ENCODE results near the gene PRDX3. TPM values are rescaled to one million over a fixed set of nuclear protein-coding genes. Genes with fewer than 3 reads are reported as not detected.

PRDX3 gene
- total RNA-seq, 1 donor from 2014 or later, result 103 TPM

- Mint-ChIP-seq H3K36me3 (ENCODE audit: unreplicated experiment) (no peaks in the 10 kb centered on the region), H3K4me1 (ENCODE audit: low read depth, unreplicated experiment) (peaks cover 20% of the 10 kb centered on the region), H3K4me3 (ENCODE audit: unreplicated experiment) (peak overlapping the region; percentile 61), H3K27ac (ENCODE audit: unreplicated experiment) (peak overlapping the region; percentile 90), H3K9me3 (ENCODE audit: unreplicated experiment) (peaks cover 10% of the 10 kb centered on the region), H3K27me3 (ENCODE audit: unreplicated experiment) (peaks cover 8% of the 10 kb centered on the region)
- no peak for DNase-seq
- TF ChIP-seq CTCF (IDR thresholded peaks at IDR 0.05; ENCODE audit: partially characterized antibody, unreplicated experiment), result no peak
These were observed 2.4 kb downstream of the PRDX3 start for GRCh38 chr10:119176166-119176565.

DNA sequence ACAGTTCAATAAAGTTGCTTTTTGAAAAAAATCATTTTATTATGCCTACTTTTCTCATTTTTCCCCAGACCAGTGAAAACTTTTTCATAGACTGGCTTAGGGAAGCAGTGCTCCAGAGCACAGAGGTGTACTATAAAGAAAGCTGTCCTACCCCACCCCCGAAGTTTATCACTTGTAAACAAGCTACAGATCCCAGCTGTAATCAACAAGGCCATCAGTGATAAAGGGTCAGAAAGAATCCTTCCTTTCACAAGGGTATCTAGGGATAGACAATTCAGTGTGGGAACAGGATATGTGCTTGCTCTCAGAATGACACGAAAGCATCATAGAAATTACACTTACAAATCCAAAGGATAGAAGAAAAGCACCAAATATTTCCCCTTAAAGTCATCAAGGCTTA, 4.5 kb downstream of the PRDX3 start:
- Mint-ChIP-seq H3K27ac (ENCODE audit: unreplicated experiment) (peak overlapping the region; percentile 43), H3K9me3 (ENCODE audit: unreplicated experiment) (peaks cover 10% of the 10 kb centered on the region), H3K4me1 (ENCODE audit: low read depth, unreplicated experiment) (peaks cover 20% of the 10 kb centered on the region), H3K36me3 (ENCODE audit: unreplicated experiment) (no peaks in the 10 kb centered on the region), H3K4me3 (ENCODE audit: unreplicated experiment) (no peak overlapping the region), H3K27me3 (ENCODE audit: unreplicated experiment) (peaks cover 6% of the 10 kb centered on the region)
- TF ChIP-seq CTCF (IDR thresholded peaks at IDR 0.05; ENCODE audit: partially characterized antibody, unreplicated experiment), result no peak
- DNase-seq, result no peak

- Mint-ChIP-seq H3K4me3 (ENCODE audit: unreplicated experiment) (peak overlapping the region; percentile 87), H3K36me3 (ENCODE audit: unreplicated experiment) (no peaks in the 10 kb centered on the region), H3K9me3 (ENCODE audit: unreplicated experiment) (peaks cover 7% of the 10 kb centered on the region), H3K4me1 (ENCODE audit: low read depth, unreplicated experiment) (peaks cover 10% of the 10 kb centered on the region), H3K27me3 (ENCODE audit: unreplicated experiment) (no peaks in the 10 kb centered on the region), H3K27ac (ENCODE audit: unreplicated experiment) (peak overlapping the region; percentile 24)
- no peak for DNase-seq
- no peak for TF ChIP-seq CTCF (IDR thresholded peaks at IDR 0.05; ENCODE audit: partially characterized antibody, unreplicated experiment)
These were observed 11.6 kb downstream of the PRDX3 start for GRCh38 chr10:119167041-119167440.

DNA sequence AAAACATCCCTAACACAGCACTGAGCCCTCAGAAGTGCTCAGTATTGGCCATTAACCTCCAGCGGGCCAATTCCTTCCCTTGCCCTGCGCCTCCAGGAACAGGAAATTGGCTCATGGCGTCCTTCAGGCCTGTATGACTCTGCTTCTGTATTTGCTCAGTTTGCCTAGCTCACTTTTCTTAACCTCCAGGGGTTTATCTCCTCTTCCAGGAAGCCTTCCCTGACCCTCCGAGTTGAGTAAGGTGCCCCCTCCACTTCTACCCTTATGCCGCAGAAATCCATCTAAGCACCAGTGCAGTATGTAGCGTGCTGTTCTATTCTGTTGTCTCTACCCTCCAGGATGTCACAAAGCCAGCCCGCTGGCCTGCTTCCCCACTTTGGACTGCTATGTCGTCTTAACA, 12.0 kb downstream of the PRDX3 start:
- H3K9me3 Mint-ChIP-seq (ENCODE audit: unreplicated experiment), result peaks cover 7% of the 10 kb centered on the region
- no peak for TF ChIP-seq CTCF (IDR thresholded peaks at IDR 0.05; ENCODE audit: partially characterized antibody, unreplicated experiment)
- H3K36me3 Mint-ChIP-seq (ENCODE audit: unreplicated experiment), result no peaks in the 10 kb centered on the region
- H3K27ac Mint-ChIP-seq (ENCODE audit: unreplicated experiment), result peak overlapping the region; percentile 24
- no peak for DNase-seq
- H3K4me1 Mint-ChIP-seq (ENCODE audit: low read depth, unreplicated experiment), result peaks cover 13% of the 10 kb centered on the region
- peak overlapping the region; percentile 87 for H3K4me3 Mint-ChIP-seq (ENCODE audit: unreplicated experiment)
- H3K27me3 Mint-ChIP-seq (ENCODE audit: unreplicated experiment), result no peaks in the 10 kb centered on the region

- TF ChIP-seq CTCF (IDR thresholded peaks at IDR 0.05; ENCODE audit: partially characterized antibody, unreplicated experiment), result no peak
- peaks cover 13% of the 10 kb centered on the region for H3K4me1 Mint-ChIP-seq (ENCODE audit: low read depth, unreplicated experiment)
- no peaks in the 10 kb centered on the region for H3K36me3 Mint-ChIP-seq (ENCODE audit: unreplicated experiment)
- peak overlapping the region; percentile 87 for H3K4me3 Mint-ChIP-seq (ENCODE audit: unreplicated experiment)
- H3K27me3 Mint-ChIP-seq (ENCODE audit: unreplicated experiment), result no peaks in the 10 kb centered on the region
- no peak for DNase-seq
- peaks cover 7% of the 10 kb centered on the region for H3K9me3 Mint-ChIP-seq (ENCODE audit: unreplicated experiment)
- H3K27ac Mint-ChIP-seq (ENCODE audit: unreplicated experiment), result peak overlapping the region; percentile 24
These were observed 12.5 kb downstream of the PRDX3 start for GRCh38 chr10:119166118-119166500.
